ENCODE measurements around the gene ATOH8. TPM values are rescaled to one million over a fixed set of nuclear protein-coding genes. Genes with fewer than 3 reads are reported as not detected.

ATOH8 gene
- total and polyA plus RNA-seq, 4 experiments from 2014 or later = not detected

DNA sequence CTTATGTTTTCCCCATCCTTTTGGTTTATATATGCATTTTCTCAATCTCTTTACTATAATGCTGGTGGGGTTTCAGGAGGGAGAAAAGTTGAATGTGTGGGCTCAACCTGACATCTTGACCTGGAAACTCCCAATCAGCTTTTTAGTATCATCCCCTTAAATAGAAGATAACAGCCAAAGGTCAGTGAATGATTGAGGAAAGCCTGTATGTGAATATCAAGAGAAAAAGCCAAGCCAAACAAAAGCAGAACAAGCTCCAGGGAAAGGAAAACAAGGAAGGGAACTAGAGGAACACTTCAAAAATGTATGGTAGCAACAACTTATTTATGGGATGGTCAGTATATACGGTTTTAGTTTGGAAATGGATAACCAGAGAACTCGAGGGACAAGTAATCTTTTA, 28.3 kb upstream of the ATOH8 start:
- intact Hi-C loops (cut with micrococcal nuclease) = no loop called here
- H3K27me3 Mint-ChIP-seq = peaks cover 5 to 9% of the 10 kb centered on the region in 2 donors
- Histone ChIP-seq H3K4me3 (ENCODE audit: low read length in 2 of 2) (no peak overlapping the region), H3K36me3 (ENCODE audit: insufficient read depth, low read length) (no peaks in the 10 kb centered on the region), H3K9me3 (ENCODE audit: control insufficient read depth in 1 of 2, low read length in 2 of 2) (no peaks in the 10 kb centered on the region), H3K27me3 (ENCODE audit: insufficient read depth, low read length) (peaks cover 10% of the 10 kb centered on the region), H3K27ac (ENCODE audit: low read depth, low read length) (no peak overlapping the region), H3K4me1 (ENCODE audit: insufficient read depth, low read length) (peaks cover 5% of the 10 kb centered on the region)
- no peaks in the 10 kb centered on the region for H3K36me3 Mint-ChIP-seq
- peaks cover 0 to under 1% (median 0%) of the 10 kb centered on the region in 8 donors for H3K9me3 Mint-ChIP-seq
- no peak for DNase-seq
- ChIA-PET CTCF (ENCODE audit: partially characterized antibody) (interaction anchor here (1.2 to 3.9 kb wide), 8 partner anchors 8 to 355 kb away, joined by 3 to 22 read pairs (median 5); no protein-coding TSS in a partner anchor), POLR2A (ENCODE audit: partially characterized antibody) (no interaction called here)
- peaks cover 0 to 5% (median 2%) of the 10 kb centered on the region in 4 donors for H3K4me1 Mint-ChIP-seq
- H3K27ac Mint-ChIP-seq = no peak overlapping the region
- no peak overlapping the region for H3K4me3 Mint-ChIP-seq

DNA sequence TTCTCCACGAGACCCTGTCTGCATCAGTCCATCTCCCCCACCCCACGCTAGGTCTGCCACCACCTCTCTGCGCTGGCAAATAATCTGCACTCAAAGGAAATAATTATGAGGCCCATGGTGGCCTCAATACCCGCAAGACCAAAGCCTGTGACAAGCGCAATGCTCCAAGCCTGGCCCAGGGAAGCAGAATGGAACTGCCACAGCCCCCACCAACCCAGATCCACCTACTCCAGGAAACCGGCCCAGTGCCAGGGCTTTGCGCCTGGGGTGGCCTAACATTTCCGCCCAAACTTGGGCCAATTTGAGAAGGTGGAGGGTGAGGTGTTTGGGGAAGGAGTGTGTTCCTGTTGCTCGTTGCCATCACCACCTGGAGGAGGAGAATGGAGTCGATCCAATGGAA, 26.0 kb upstream of the ATOH8 start:
- H3K9me3 Mint-ChIP-seq = no peaks in the 10 kb centered on the region
- intact Hi-C loops (cut with micrococcal nuclease) = no loop called here
- H3K4me1 Mint-ChIP-seq = peaks cover 0 to 5% (median 2%) of the 10 kb centered on the region in 4 donors
- H3K4me3 Mint-ChIP-seq = no peak overlapping the region
- CTCF ChIA-PET (ENCODE audit: partially characterized antibody) = interaction anchor here (0.6 kb wide), 1 partner anchor 87 kb away, joined by 4 read pairs; no protein-coding TSS in a partner anchor
- H3K9me3 ChIP-seq (ENCODE audit: control insufficient read depth in 1 of 2, low read length in 2 of 2) = no peaks in the 10 kb centered on the region
- peaks cover 5 to 9% of the 10 kb centered on the region in 2 donors for H3K27me3 Mint-ChIP-seq
- no peaks in the 10 kb centered on the region for H3K36me3 Mint-ChIP-seq
- H3K27ac Mint-ChIP-seq = no peak overlapping the region
- no peaks in the 10 kb centered on the region for H3K36me3 ChIP-seq (ENCODE audit: insufficient read depth, low read length)
- H3K27ac ChIP-seq (ENCODE audit: low read depth, low read length) = no peak overlapping the region
- no peak overlapping the region for H3K4me3 ChIP-seq (ENCODE audit: low read length in 2 of 2)
- H3K27me3 ChIP-seq (ENCODE audit: insufficient read depth, low read length) = peaks cover 10% of the 10 kb centered on the region
- no peak for DNase-seq
- POLR2A ChIA-PET (ENCODE audit: partially characterized antibody) = no interaction called here
- peaks cover 5% of the 10 kb centered on the region for H3K4me1 ChIP-seq (ENCODE audit: insufficient read depth, low read length)

DNA sequence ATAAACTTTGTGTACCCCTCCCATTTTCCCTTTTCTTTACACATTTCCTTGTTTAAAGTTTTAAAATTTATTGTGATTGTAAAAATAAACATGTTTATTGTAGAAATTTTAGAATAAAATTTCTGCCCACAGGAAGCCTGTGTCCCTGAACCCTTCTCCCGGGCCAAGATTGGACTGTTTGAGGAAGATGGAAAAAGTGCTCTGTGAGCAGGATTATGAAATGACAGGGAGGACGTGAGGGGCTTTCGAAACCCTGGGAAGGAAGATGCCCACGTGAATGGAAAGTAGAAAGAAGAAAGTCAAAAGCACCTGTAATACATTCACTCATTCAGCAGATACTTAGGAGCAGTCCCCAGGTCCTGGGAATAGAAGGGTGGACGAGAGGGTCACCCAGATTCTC, 25.4 kb upstream of the ATOH8 start:
- Mint-ChIP-seq H3K4me1 (peaks cover 0 to 5% (median 2%) of the 10 kb centered on the region in 4 donors), H3K36me3 (no peaks in the 10 kb centered on the region), H3K27me3 (peaks cover 5 to 9% of the 10 kb centered on the region in 2 donors), H3K4me3 (peak overlapping the region in 1 of 8 donors; percentile 54), H3K9me3 (no peaks in the 10 kb centered on the region), H3K27ac (no peak overlapping the region)
- Histone ChIP-seq H3K4me1 (ENCODE audit: insufficient read depth, low read length) (peaks cover 5% of the 10 kb centered on the region), H3K36me3 (ENCODE audit: insufficient read depth, low read length) (no peaks in the 10 kb centered on the region), H3K4me3 (ENCODE audit: low read length in 2 of 2) (no peak overlapping the region), H3K27me3 (ENCODE audit: insufficient read depth, low read length) (peaks cover 10% of the 10 kb centered on the region), H3K27ac (ENCODE audit: low read depth, low read length) (no peak overlapping the region), H3K9me3 (ENCODE audit: control insufficient read depth in 1 of 2, low read length in 2 of 2) (no peaks in the 10 kb centered on the region)
- ChIA-PET POLR2A (ENCODE audit: partially characterized antibody) (no interaction called here), CTCF (ENCODE audit: partially characterized antibody) (interaction anchor here (0.7 to 2.4 kb wide), 26 partner anchors 9 to 380 kb away, joined by 3 to 25 read pairs (median 4); partner anchors contain the start of genes ATOH8 and GNLY)
- no peak for DNase-seq
- intact Hi-C loops (cut with micrococcal nuclease) = no loop called here

DNA sequence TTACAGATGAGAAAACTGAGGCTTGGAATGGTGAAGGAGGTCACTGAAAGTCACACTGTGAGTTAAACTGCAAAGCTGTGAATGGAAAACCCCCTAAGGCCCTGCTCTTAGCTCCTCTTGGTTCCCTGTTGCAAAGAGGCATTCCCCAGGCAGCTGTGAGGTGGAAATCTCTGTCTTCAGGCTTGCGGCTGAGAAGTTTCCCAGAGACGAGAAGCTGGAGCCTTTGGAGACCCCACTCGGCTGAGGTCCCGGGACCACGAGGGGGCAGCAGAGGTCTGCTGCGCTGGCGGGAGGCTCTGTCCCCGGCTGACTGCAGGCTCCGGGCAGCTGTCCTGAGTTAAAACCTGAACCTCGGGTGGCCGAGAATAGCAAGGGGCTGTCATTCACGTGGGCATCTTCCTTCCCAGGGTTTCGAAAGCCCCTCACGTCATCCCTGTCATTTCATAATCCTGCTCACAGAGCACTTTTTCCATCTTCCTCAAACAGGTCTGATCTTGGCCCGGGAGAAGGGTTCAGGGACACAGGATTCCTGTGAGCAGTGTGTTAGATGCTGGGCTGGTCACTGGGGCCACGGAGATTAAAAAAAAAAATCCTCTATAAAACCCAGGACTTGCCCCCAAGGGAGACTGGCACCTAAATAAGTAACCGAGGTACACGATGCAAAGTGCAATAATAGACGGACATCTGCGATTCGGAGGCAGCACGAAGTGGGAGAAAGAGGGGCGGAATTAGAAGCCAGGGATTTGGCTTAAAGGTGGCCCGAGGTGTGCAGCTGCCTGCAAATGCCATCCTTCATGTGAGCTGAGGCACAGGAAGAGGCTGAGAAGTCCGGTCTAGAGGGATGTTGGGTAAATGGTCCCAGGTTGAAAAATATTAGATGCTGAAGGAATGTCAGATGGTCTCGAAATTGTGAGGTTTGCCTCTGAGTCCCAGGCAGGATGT, 24.6 kb upstream of the ATOH8 start:
- intact Hi-C loops (cut with micrococcal nuclease) = loop anchor here (1.0 kb wide), 1 partner anchor 85 kb away; no protein-coding TSS in a partner anchor
- H3K9me3 Mint-ChIP-seq = no peaks in the 10 kb centered on the region
- no peaks in the 10 kb centered on the region for H3K36me3 Mint-ChIP-seq
- ChIA-PET POLR2A (ENCODE audit: partially characterized antibody) (no interaction called here), CTCF (ENCODE audit: partially characterized antibody) (interaction anchor here (0.7 to 2.4 kb wide), 28 partner anchors 9 to 380 kb away, joined by 3 to 25 read pairs (median 4); partner anchors contain the start of genes ATOH8 and GNLY)
- no peak overlapping the region for H3K4me3 ChIP-seq (ENCODE audit: low read length in 2 of 2)
- H3K27ac ChIP-seq (ENCODE audit: low read depth, low read length) = no peak overlapping the region
- H3K36me3 ChIP-seq (ENCODE audit: insufficient read depth, low read length) = no peaks in the 10 kb centered on the region
- H3K27me3 ChIP-seq (ENCODE audit: insufficient read depth, low read length) = peaks cover 10% of the 10 kb centered on the region
- no peak overlapping the region for H3K4me3 Mint-ChIP-seq
- peaks cover 5% of the 10 kb centered on the region for H3K4me1 ChIP-seq (ENCODE audit: insufficient read depth, low read length)
- peak overlapping the region in 1 of 7 donors; percentile 48 for H3K27ac Mint-ChIP-seq
- H3K9me3 ChIP-seq (ENCODE audit: control insufficient read depth in 1 of 2, low read length in 2 of 2) = no peaks in the 10 kb centered on the region
- peaks cover 0 to 5% (median 2%) of the 10 kb centered on the region in 4 donors for H3K4me1 Mint-ChIP-seq
- H3K27me3 Mint-ChIP-seq = peaks cover 5 to 9% of the 10 kb centered on the region in 2 donors
- DNase-seq = peak in 4 of 5 donors; percentile 51 to 61 (median 54)

DNA sequence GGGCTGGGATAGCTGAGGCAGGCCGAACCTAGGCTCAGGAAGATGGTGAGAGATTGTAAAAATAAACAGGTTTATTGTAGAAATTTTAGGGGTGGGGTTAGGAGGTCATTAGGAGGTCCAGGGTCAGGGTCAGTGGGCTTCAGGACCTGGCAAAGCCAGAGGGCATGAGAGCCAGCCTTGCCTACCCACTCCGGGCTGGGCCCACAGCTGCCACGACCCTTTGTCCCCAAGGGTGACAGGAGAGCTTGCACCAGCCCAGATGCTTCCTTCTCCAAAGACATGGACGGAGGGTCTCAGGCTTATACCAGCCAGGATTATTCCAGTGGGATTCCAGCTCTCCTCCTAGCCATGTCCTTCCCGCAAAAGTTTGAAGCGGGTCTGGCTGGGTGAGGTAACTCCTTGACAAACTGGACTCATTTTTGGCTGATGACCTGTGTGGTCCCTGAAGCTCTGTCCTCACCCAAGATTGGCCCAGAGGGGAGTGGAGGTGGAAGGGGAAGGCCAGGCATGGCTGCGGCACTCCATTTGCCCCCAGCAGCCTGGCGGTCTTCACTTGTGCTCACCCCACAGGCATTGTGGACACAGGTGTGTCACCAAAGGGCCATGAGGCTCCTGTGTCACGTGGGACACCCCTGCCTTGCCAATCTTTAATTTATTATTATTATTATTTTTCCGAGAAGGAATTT, 23.8 kb upstream of the ATOH8 start:
- ChIA-PET POLR2A (ENCODE audit: partially characterized antibody) (no interaction called here), CTCF (ENCODE audit: partially characterized antibody) (interaction anchor here (1.2 to 2.4 kb wide), 6 partner anchors 8 to 86 kb away, joined by 3 to 25 read pairs (median 12); no protein-coding TSS in a partner anchor)
- no peak overlapping the region for H3K27ac Mint-ChIP-seq
- peaks cover 0 to 5% (median 2%) of the 10 kb centered on the region in 4 donors for H3K4me1 Mint-ChIP-seq
- peaks cover 5 to 11% of the 10 kb centered on the region in 2 donors for H3K27me3 Mint-ChIP-seq
- H3K9me3 Mint-ChIP-seq = no peaks in the 10 kb centered on the region
- H3K36me3 Mint-ChIP-seq = no peaks in the 10 kb centered on the region
- DNase-seq = no peak
- H3K4me3 Mint-ChIP-seq = no peak overlapping the region
- Histone ChIP-seq H3K36me3 (ENCODE audit: insufficient read depth, low read length) (no peaks in the 10 kb centered on the region), H3K27me3 (ENCODE audit: insufficient read depth, low read length) (peaks cover 10% of the 10 kb centered on the region), H3K27ac (ENCODE audit: low read depth, low read length) (no peak overlapping the region), H3K4me1 (ENCODE audit: insufficient read depth, low read length) (peaks cover 5% of the 10 kb centered on the region), H3K9me3 (ENCODE audit: control insufficient read depth in 1 of 2, low read length in 2 of 2) (no peaks in the 10 kb centered on the region), H3K4me3 (ENCODE audit: low read length in 2 of 2) (no peak overlapping the region)
- intact Hi-C loops (cut with micrococcal nuclease) = loop anchor here (1.0 kb wide), 1 partner anchor 84 kb away; no protein-coding TSS in a partner anchor

DNA sequence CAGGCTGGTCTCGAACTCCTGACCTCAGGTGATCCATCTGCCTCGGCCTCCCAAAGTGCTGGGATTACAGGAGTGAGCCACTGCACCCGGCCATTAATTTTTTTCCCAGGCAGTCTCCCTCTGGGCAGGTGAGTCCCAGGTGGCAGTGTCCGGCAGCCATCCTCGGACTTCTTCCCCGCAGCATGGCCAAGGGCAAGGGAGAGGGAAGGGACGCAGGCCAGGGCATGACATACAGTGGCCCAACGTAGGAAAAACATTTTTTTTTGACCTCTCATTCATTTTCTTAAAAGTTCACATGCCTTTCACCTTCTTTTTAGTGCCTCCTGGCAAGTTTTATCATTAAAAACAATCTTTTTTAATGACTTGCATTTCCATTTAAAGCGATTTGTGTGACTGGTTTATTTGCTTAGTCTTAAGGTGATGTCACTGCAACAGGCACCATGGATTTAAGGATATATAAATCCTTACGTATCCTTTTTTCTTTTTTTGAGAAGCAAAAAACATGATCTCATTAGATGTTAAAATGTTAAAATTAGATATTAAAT, 23.0 kb upstream of the ATOH8 start:
- no peaks in the 10 kb centered on the region for H3K9me3 Mint-ChIP-seq
- intact Hi-C loops (cut with micrococcal nuclease) = no loop called here
- no peaks in the 10 kb centered on the region for H3K36me3 ChIP-seq (ENCODE audit: insufficient read depth, low read length)
- H3K4me3 Mint-ChIP-seq = no peak overlapping the region
- POLR2A ChIA-PET (ENCODE audit: partially characterized antibody) = no interaction called here
- H3K4me1 Mint-ChIP-seq = peaks cover 0 to 5% (median 2%) of the 10 kb centered on the region in 4 donors
- no peaks in the 10 kb centered on the region for H3K9me3 ChIP-seq (ENCODE audit: control insufficient read depth in 1 of 2, low read length in 2 of 2)
- CTCF ChIA-PET (ENCODE audit: partially characterized antibody) = no interaction called here
- H3K27ac ChIP-seq (ENCODE audit: low read depth, low read length) = no peak overlapping the region
- H3K36me3 Mint-ChIP-seq = no peaks in the 10 kb centered on the region
- peaks cover 10% of the 10 kb centered on the region for H3K27me3 ChIP-seq (ENCODE audit: insufficient read depth, low read length)
- H3K27me3 Mint-ChIP-seq = peaks cover 5 to 7% of the 10 kb centered on the region in 2 donors
- H3K27ac Mint-ChIP-seq = no peak overlapping the region
- peaks cover 5% of the 10 kb centered on the region for H3K4me1 ChIP-seq (ENCODE audit: insufficient read depth, low read length)
- H3K4me3 ChIP-seq (ENCODE audit: low read length in 2 of 2) = no peak overlapping the region
- DNase-seq = no peak
